GM08714 (cell line): ENCODE measurements around the gene R3HDM1.
"Not testable (repeated sequence)": the region's sequence is repeated elsewhere in the genome, so short reads cannot be mapped to it uniquely, and the experiment has no call there.

Experiments
- H3K4me3 ChIP-seq: fragments of 200-500 bp; sonication (Bioruptor generic); 2 replicates; pipeline ENCODE4 v1.5.1; 2014; ENCODE audit warnings: mild to moderate bottlenecking, low read length, inconsistent platforms
- ZNF274 ChIP-seq: IDR thresholded peaks from 2 replicates; pipeline ENCODE4 v1.6.1; 2012; ENCODE audit warnings: mild to moderate bottlenecking, low read depth, low read length

R3HDM1 gene

DNA sequence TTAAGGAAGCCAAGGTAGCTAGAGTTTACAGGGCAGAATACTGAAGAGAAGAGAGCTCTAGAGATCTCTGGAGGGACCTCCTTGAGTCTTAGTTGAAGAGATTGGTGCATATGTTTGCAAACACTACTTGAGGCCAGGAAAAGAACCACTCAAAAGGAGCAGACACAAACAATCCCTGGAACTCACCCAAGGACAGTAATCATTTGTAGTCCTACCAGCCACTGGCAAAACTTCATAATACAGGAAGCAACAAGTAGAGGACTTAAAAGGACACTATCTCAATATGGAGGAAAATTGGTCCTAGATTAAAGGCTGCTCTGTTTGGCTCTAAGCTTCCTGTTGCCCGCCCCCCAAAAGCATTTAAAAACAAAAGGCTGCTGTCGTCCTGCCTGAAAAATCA, 163.4 kb downstream of the R3HDM1 start:
- no peak for TF ChIP-seq ZNF274
- H3K4me3 ChIP-seq = no peak overlapping the region

DNA sequence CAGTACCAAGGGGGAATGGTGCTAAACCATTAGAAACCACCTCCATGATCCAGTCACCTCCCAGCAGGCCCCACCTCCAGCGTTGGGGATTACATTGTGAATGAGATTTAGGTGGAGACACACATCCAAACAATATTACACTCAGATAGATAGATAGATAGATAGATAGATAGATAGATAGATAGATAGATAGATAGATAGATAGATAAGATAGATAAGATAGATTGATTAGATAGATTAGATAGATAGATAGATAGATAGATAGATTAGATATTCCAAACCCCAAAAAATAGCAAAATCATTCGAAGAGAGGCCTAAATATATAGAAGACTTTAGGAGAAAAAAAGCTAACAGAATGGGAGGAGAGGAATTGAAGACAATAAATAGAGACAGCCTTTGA, 167.6 kb downstream of the R3HDM1 start:
- no peak for TF ChIP-seq ZNF274

DNA sequence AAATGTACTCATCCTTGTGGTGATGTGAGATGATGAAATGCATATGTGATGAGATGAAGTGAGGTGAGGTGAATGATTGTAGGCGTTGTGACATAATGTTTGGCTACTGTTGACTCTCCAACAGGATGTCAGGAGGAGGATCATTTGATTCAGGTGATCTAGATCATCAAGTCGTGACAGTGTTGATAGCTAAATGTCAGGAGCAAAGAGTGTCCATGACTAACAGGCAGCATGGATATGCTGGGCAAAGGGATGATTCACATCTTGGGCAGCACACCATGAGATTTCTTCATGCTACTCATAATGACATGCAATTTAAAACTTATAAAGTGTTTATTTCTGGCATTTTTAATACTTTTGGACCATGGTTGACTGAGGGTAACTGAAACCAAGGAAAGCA, 170.2 kb downstream of the R3HDM1 start:
- TF ChIP-seq ZNF274 = no peak
- H3K4me3 ChIP-seq = no peak overlapping the region

More for the DNA sequence above, 167.6 kb downstream of the R3HDM1 start:
- no peak overlapping the region for H3K4me3 ChIP-seq

DNA sequence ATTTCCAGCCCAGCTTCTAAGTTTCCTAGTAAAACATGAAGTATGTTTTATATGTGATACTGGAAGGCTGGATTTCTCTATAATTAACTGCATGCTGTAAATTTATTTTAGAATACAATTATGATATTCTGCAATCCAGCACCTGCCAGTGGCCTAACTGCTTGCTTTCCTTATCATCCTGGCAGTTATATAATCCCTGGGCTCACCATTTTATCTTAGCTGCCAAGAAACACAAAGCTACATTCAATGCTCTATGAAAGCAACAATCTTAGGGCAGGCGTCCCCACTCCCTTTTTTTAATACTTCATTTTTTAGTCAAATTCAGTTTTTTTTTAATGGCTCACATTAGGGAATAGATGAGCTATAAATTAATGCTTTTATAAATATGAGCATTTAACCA, 172.0 kb downstream of the R3HDM1 start:
- no peak overlapping the region for H3K4me3 ChIP-seq
- TF ChIP-seq ZNF274 = no peak

- not testable (repeated sequence) for H3K4me3 ChIP-seq
Observed at GRCh38 chr2:135704075-135704474, 172.8 kb downstream of the R3HDM1 start.

DNA sequence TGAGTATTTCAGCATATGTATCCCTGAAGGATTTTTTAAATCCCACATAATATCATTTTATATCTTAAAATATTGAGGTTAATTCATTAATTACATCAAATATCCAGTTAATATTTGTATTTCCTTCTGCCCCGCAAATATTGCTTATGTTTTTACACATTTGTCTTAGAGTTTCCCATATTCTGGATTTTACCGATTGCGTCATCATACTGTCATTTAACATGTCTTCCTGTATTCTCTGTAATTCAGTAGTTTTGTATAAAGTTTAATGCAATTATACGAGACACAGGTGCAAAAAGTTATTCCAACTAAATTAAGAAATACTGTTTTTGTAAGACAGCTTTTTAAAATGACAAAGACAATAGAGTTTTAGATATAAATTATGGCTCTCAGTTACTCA, 176.9 kb downstream of the R3HDM1 start:
- no peak overlapping the region for H3K4me3 ChIP-seq
- TF ChIP-seq ZNF274 = no peak

GRCh38 chr2:135709992-135710391, 178.7 kb downstream of the R3HDM1 start:
- no peak for TF ChIP-seq ZNF274

DNA sequence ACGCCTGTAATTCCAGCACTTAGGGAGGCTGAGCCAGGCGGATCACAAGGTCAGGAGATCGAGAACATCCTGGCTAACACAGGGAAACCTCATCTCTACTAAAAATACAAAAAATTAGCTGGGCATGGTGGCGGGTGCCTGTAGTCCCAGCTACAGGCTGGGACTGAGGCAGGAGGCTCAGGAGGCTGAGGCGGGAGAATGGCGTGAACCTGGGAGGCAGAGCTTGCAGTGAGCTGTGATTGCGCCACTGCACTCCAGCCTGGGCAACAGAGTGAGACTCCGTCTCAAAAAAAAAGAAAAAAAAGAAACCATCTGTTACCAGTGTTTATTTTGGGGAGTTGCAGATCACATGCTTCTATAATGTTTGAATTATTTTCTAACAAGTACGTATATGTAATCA, 183.8 kb downstream of the R3HDM1 start:
- not testable (repeated sequence) for H3K4me3 ChIP-seq

More at GRCh38 chr2:135709992-135710391, 178.7 kb downstream of the R3HDM1 start:
- no peak overlapping the region for H3K4me3 ChIP-seq

GRCh38 chr2:135728064-135728743, 196.9 kb downstream of the R3HDM1 start:
- no peak overlapping the region for H3K4me3 ChIP-seq
- TF ChIP-seq ZNF274 = no peak

GRCh38 chr2:135732561-135732960, 201.3 kb downstream of the R3HDM1 start:
- TF ChIP-seq ZNF274 = no peak
- H3K4me3 ChIP-seq = no peak overlapping the region

DNA sequence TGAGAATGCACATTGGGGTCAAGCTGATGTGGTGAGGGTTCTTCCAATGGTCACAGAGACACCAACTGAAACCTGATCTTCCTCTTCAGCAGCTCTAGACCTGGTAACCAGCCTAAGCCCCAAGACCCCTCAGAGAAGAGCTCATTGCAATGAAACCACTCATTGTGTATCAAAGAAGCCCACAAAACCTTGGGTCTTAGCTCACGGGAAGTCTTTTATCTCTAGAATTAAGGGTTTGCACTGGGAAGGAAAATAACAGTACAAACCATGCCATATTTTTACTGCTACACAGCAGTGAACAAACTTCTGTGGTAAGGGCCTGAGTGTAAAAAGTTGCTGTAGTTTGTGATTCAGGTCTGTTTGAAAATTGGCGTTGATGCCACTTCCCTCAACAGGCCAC, 201.8 kb downstream of the R3HDM1 start:
- H3K4me3 ChIP-seq = no peak overlapping the region
- TF ChIP-seq ZNF274 = no peak

DNA sequence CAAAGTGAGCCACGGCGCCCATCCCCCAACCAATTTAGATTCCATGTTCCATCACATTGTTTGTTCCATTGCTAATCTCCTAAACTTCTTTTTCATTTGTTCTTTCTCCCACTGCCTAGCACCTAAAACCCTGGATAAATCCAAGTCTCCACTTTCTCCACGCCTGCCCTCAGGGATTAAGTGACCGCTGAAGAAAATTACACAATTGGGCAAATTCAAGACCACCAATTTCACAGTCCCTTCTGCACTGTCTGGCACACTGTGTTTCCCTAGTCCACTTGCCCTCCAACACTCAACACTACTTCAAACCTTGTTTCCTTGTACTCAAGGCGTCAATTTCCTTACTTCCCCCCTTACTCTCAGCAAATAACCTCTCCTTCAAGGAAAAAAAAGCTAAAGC, 205.3 kb downstream of the R3HDM1 start:
- no peak overlapping the region for H3K4me3 ChIP-seq
- TF ChIP-seq ZNF274 = no peak

- TF ChIP-seq ZNF274 = no peak
- H3K4me3 ChIP-seq = no peak overlapping the region
Observed at GRCh38 chr2:135740206-135740605, 208.9 kb downstream of the R3HDM1 start.

- TF ChIP-seq ZNF274 = no peak
- no peak overlapping the region; the same call in 1 of the 2 replicates for H3K4me3 ChIP-seq
Observed at GRCh38 chr2:135741043-135741394, 209.7 kb downstream of the R3HDM1 start.

GRCh38 chr2:135741395-135742324, 210.4 kb downstream of the R3HDM1 start, which contains the start of gene UBXN4:
Gene UBXN4 (plus strand): TSS chr2:135741855. CDS start chr2:135741930, 75 bp downstream.
- no peak for TF ChIP-seq ZNF274
- peak within 1 kb of the TSS; percentile 90 for H3K4me3 ChIP-seq
